PC-9 (cell line): Measurements from ENCODE around the gene FHL3.

Source experiments
- EZH2 ChIP-seq: fragments of 200-600 bp; sonication (generic); IDR thresholded peaks from 2 replicates; pipeline ENCODE4 v1.8.0; 2017; ENCODE audit warnings: antibody characterized with exemption, low read depth
- TF ChIP-seq, protein P1 (sequence below): fragments of 200-600 bp; sonication (generic); conservative IDR thresholded peaks from 2 replicates; pipeline ENCODE4 v1.6.1; 2017; ENCODE audit warnings: mixed run types, antibody characterized with exemption, mild to moderate bottlenecking, moderate library complexity

DNA sequence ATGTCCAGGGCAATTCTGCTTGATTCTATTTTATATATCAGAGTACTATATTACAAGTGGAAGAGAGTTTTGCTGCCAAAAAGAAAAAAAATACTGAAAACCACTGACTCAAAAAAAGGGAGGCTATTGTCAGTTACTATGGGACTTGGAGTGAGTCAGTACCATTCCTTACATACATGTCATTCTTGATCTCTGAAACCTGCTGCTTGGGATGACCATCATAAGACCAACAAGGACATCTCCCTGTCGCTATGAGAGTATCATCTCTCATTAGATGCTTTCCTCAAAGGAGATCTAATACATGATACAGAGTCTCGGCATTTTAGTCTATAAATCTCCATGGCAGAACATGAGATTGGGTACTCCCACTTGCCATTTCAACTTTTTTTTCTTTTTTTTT is 46.6 kb downstream of the FHL3 start:
- TF ChIP-seq, protein P1, sequence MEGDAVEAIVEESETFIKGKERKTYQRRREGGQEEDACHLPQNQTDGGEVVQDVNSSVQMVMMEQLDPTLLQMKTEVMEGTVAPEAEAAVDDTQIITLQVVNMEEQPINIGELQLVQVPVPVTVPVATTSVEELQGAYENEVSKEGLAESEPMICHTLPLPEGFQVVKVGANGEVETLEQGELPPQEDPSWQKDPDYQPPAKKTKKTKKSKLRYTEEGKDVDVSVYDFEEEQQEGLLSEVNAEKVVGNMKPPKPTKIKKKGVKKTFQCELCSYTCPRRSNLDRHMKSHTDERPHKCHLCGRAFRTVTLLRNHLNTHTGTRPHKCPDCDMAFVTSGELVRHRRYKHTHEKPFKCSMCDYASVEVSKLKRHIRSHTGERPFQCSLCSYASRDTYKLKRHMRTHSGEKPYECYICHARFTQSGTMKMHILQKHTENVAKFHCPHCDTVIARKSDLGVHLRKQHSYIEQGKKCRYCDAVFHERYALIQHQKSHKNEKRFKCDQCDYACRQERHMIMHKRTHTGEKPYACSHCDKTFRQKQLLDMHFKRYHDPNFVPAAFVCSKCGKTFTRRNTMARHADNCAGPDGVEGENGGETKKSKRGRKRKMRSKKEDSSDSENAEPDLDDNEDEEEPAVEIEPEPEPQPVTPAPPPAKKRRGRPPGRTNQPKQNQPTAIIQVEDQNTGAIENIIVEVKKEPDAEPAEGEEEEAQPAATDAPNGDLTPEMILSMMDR: no peak
- no peak for TF ChIP-seq EZH2
